Inflammatory macrophage treated with lipopolysaccharide for 1 hour (primary cell): Measurements from ENCODE around the gene GRB2.
"Not testable (repeated sequence)": the region's sequence is repeated elsewhere in the genome, so short reads cannot be mapped to it uniquely, and the experiment has no call there.

Experiments used
- DNase-seq, 2 donors: peaks; one replicate each; pipeline ENCODE4 v3.0.0-alpha.2; 2020 to 2022

The GRB2 gene

GRCh38 chr17:75405365-75406221 lies at the start of gene GRB2:
Gene GRB2 (minus strand): TSS chr17:75405678. CDS start chr17:75393628, 12,050 bp downstream.
- DNase-seq = peak; percentile 97 to 98

GRCh38 chr17:75454672-75455071 lies 49.2 kb upstream of the GRB2 start:
- not testable (repeated sequence) for DNase-seq

- DNase-seq = no peak
Measured at GRCh38 chr17:75454193-75454592, 48.7 kb upstream of the GRB2 start.

GRCh38 chr17:75450270-75450669 lies 44.8 kb upstream of the GRB2 start:
- DNase-seq = no peak

GRCh38 chr17:75447951-75448856 lies 42.7 kb upstream of the GRB2 start:
- DNase-seq = no peak

GRCh38 chr17:75445896-75446295 lies 40.4 kb upstream of the GRB2 start:
- DNase-seq = not testable (repeated sequence)

GRCh38 chr17:75445296-75445695 lies 39.8 kb upstream of the GRB2 start:
- DNase-seq = no peak

- DNase-seq = no peak
Measured at GRCh38 chr17:75442168-75443103, 37.0 kb upstream of the GRB2 start.

- no peak for DNase-seq
Measured at GRCh38 chr17:75440738-75441448, 35.4 kb upstream of the GRB2 start.

GRCh38 chr17:75439287-75439686 lies 33.8 kb upstream of the GRB2 start:
- DNase-seq = no peak

- DNase-seq = not testable (repeated sequence)
Measured at GRCh38 chr17:75437404-75437803, 31.9 kb upstream of the GRB2 start.

- DNase-seq = not testable (repeated sequence)
Measured at GRCh38 chr17:75434433-75434832, 29.0 kb upstream of the GRB2 start.

- no peak for DNase-seq
Measured at GRCh38 chr17:75433218-75433783, 27.8 kb upstream of the GRB2 start.

- DNase-seq = no peak
Measured at GRCh38 chr17:75430159-75430974, 24.9 kb upstream of the GRB2 start.

- peak; percentile 77 to 88 for DNase-seq
Measured at GRCh38 chr17:75428543-75429469, 23.3 kb upstream of the GRB2 start.

- DNase-seq = peak; percentile 46 to 52
Measured at GRCh38 chr17:75418531-75418930, 13.1 kb upstream of the GRB2 start.

- DNase-seq = no peak
Measured at GRCh38 chr17:75417054-75417580, 11.6 kb upstream of the GRB2 start.

GRCh38 chr17:75416006-75416405 lies 10.5 kb upstream of the GRB2 start:
- no peak for DNase-seq

GRCh38 chr17:75414488-75414887 lies 9.0 kb upstream of the GRB2 start:
- no peak for DNase-seq
